HCT116 (cell line): ENCODE measurements around the gene VPS4B.

Experiments used
- CEBPB ChIP-seq: IDR thresholded peaks from 2 replicates; pipeline ENCODE4 v1.6.1; 2012; ENCODE audit warnings: low read depth
- EZH2phosphoT487 ChIP-seq: fragments of 200-600 bp; IDR thresholded peaks from 2 replicates; pipeline ENCODE4 v1.6.1; 2018; ENCODE audit warnings: antibody characterized with exemption, borderline replicate concordance
- JUND ChIP-seq: IDR thresholded peaks from 2 replicates; pipeline ENCODE4 v1.6.1; 2012
- POLR2A ChIP-seq: IDR thresholded peaks from 2 replicates; pipeline ENCODE4 v1.7.0; 2011; ENCODE audit warnings: borderline replicate concordance; ENCODE audit not compliant: insufficient read depth, insufficient read length; ENCODE audit errors: extremely low read depth
- POLR2AphosphoS5 ChIP-seq: IDR thresholded peaks from 2 replicates; pipeline ENCODE4 v1.6.1; 2011; ENCODE audit warnings: mild to moderate bottlenecking, low read depth, low read length, moderate library complexity
- SP1 ChIP-seq: IDR thresholded peaks from 2 replicates; pipeline ENCODE4 v1.6.1; 2012; ENCODE audit warnings: low read depth
- ZFX ChIP-seq: fragments of 450-650 bp; IDR thresholded peaks from 2 replicates; pipeline ENCODE4 v1.6.1; 2017
- TF ChIP-seq, protein P1 (sequence below): IDR thresholded peaks from 2 replicates; pipeline ENCODE4 v1.6.1; 2012
- TF ChIP-seq, protein P2 (sequence below), 3 experiments: fragments of 200-600 bp in 1 of 3; sonication (generic) in 1 of 3; IDR thresholded peaks in 2 of 3; conservative IDR thresholded peaks in 1 of 3; 2 replicates each; pipeline ENCODE4 v1.5.1; 2012 to 2017; ENCODE audit warnings: low read depth in 2 of 3, low read length in 2 of 3, antibody characterized with exemption in 1 of 3, borderline replicate concordance in 1 of 3, control low read depth in 1 of 3, mild to moderate bottlenecking in 1 of 3, mixed read lengths in 1 of 3, mixed run types in 1 of 3, moderate library complexity in 1 of 3; ENCODE audit not compliant: insufficient read depth in 1 of 3
- TF ChIP-seq, protein P3 (sequence below): IDR thresholded peaks from 2 replicates; pipeline ENCODE4 v1.6.1; 2012; ENCODE audit warnings: low read depth

DNA sequence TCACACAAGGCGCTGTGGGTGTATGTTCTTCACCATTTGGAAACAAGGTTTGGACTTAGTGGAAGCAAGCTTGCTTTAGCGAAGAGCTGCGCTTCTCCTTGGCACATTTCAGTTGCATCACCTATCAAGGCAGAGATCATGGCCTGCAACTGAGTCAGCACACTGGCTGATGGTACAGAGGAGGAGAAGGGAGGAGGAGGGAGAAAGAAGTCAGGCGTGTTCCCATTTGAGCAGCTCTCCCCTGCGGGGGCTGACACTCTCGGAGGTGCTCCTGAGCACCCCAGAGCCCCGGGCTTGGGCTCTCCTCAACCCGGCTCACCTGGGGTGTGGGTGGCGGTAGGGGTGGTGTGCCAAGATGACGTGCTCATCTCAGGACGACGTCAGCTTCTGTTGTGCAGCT, 48.5 kb upstream of the VPS4B start:
- TF ChIP-seq POLR2AphosphoS5 (no peak), JUND (no peak), SP1 (no peak), POLR2A (no peak), CEBPB (no peak), EZH2phosphoT487 (no peak), ZFX (no peak)
- TF ChIP-seq, protein P1, sequence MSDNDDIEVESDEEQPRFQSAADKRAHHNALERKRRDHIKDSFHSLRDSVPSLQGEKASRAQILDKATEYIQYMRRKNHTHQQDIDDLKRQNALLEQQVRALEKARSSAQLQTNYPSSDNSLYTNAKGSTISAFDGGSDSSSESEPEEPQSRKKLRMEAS: no peak
- TF ChIP-seq, protein P2, sequence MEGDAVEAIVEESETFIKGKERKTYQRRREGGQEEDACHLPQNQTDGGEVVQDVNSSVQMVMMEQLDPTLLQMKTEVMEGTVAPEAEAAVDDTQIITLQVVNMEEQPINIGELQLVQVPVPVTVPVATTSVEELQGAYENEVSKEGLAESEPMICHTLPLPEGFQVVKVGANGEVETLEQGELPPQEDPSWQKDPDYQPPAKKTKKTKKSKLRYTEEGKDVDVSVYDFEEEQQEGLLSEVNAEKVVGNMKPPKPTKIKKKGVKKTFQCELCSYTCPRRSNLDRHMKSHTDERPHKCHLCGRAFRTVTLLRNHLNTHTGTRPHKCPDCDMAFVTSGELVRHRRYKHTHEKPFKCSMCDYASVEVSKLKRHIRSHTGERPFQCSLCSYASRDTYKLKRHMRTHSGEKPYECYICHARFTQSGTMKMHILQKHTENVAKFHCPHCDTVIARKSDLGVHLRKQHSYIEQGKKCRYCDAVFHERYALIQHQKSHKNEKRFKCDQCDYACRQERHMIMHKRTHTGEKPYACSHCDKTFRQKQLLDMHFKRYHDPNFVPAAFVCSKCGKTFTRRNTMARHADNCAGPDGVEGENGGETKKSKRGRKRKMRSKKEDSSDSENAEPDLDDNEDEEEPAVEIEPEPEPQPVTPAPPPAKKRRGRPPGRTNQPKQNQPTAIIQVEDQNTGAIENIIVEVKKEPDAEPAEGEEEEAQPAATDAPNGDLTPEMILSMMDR (IDR thresholded peaks at IDR 0.05 in 2 of 3, conservative IDR thresholded peaks at IDR 0.05 in 1 of 3; ENCODE audit: borderline replicate concordance in 1 of 3, insufficient read depth in 1 of 3, low read depth in 2 of 3, low read length in 2 of 3): no peak
- TF ChIP-seq, protein P3, sequence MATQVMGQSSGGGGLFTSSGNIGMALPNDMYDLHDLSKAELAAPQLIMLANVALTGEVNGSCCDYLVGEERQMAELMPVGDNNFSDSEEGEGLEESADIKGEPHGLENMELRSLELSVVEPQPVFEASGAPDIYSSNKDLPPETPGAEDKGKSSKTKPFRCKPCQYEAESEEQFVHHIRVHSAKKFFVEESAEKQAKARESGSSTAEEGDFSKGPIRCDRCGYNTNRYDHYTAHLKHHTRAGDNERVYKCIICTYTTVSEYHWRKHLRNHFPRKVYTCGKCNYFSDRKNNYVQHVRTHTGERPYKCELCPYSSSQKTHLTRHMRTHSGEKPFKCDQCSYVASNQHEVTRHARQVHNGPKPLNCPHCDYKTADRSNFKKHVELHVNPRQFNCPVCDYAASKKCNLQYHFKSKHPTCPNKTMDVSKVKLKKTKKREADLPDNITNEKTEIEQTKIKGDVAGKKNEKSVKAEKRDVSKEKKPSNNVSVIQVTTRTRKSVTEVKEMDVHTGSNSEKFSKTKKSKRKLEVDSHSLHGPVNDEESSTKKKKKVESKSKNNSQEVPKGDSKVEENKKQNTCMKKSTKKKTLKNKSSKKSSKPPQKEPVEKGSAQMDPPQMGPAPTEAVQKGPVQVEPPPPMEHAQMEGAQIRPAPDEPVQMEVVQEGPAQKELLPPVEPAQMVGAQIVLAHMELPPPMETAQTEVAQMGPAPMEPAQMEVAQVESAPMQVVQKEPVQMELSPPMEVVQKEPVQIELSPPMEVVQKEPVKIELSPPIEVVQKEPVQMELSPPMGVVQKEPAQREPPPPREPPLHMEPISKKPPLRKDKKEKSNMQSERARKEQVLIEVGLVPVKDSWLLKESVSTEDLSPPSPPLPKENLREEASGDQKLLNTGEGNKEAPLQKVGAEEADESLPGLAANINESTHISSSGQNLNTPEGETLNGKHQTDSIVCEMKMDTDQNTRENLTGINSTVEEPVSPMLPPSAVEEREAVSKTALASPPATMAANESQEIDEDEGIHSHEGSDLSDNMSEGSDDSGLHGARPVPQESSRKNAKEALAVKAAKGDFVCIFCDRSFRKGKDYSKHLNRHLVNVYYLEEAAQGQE: no peak
